GM12873 (cell line): Measurements from ENCODE around the gene TACSTD2.

Source experiments
- CTCF ChIP-seq: IDR thresholded peaks from 2 replicates; pipeline ENCODE4 v1.5.1; 2012; ENCODE audit warnings: low read depth, mild to moderate bottlenecking, moderate library complexity, low read length, control low read depth; ENCODE audit not compliant: insufficient read depth; ENCODE audit errors: missing control alignments

TACSTD2 gene

DNA sequence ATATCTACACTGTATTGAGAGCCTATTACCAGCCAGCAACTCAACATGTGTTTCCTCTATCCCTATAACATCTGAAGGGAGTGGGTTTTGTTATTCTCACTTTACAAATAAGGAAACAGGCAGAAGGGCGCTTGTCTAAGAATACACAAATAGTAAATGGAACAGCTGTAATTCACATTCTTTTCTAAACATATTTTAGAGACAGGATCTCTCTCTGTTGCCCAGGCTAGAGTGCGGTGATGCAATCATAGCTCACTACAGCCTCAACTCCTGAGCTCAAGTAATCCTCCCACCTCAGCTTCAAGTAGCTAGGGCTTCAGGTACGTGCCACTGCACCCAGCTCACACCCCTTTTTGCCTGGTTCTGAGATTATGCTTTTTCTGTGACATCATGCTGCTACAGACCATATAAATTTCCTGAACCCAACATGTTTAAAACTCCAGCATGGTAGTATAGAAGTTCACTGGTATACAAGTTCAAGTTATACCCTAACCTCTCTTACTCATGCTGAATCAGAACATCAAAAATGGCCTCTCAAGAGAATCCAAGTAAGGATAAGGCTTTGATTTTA lies 8.6 kb upstream of the TACSTD2 start:
- TF ChIP-seq CTCF: no peak

GRCh38 chr1:58585166-58585565 lies 8.1 kb upstream of the TACSTD2 start:
- no peak for TF ChIP-seq CTCF

GRCh38 chr1:58584082-58584895 lies 7.2 kb upstream of the TACSTD2 start:
- TF ChIP-seq CTCF: no peak

DNA sequence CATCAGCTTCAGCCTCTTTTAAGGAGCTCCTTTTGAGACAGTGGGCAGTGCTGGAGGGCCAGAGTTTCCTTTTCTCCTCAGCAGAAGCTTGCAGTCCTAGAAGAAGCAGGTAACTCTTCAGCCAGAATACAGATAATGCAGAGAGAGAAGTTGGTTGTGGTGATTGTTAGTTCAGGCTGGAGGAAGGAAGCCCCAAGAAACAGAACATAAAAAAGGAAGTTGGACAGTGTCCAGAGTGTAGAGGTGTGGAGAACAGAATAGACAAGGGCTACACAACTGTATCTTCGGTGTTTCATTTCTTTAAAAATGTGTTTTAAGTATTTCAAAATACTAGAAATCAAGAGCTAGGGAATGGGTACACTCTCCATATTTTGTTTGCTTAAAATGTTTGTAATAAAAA lies 6.4 kb upstream of the TACSTD2 start:
- TF ChIP-seq CTCF: no peak

DNA sequence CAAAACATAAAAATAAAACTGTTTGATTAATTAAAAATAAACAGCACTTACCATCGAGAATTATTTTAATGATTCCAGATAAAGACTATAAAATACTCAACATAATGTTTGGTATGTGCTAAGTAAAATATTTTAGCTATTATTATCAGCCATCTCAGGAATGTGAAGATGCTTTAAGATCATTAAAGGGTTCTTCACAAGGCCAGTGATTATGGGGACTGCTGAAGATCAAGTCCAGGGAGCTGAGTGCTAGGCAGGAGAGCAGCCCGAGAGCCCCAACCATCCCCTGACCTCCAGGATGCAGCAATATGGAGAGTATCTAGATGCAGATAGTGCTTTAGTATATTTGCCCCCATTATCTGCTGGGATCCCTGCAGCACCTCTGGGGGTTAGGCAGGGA lies 4.6 kb upstream of the TACSTD2 start:
- TF ChIP-seq CTCF: no peak

GRCh38 chr1:58580186-58580585 lies 3.1 kb upstream of the TACSTD2 start:
- no peak for TF ChIP-seq CTCF

- no peak for TF ChIP-seq CTCF
These were observed 590 bp upstream of the TACSTD2 start for GRCh38 chr1:58577654-58578030.
